HTR-8/SVneo (cell line): ENCODE results near the gene SLC25A52.
A peak's percentile ranks its signal among the peaks of the same experiment; 100 is the strongest.
"Not testable (repeated sequence)": the region's sequence is repeated elsewhere in the genome, so short reads cannot be mapped to it uniquely, and the experiment has no call there.

Source experiments
- DNase-seq: peaks from one replicate; pipeline ENCODE4 v3.0.0; 2011; ENCODE audit warnings: low spot score, mixed read lengths; ENCODE audit not compliant: insufficient read length
- FAIRE-seq: peaks from 2 replicates; lab custom pipeline; 2011; peaks lifted over from hg19 to GRCh38; lab: Jason Lieb, UNC

The SLC25A52 gene, protein sequence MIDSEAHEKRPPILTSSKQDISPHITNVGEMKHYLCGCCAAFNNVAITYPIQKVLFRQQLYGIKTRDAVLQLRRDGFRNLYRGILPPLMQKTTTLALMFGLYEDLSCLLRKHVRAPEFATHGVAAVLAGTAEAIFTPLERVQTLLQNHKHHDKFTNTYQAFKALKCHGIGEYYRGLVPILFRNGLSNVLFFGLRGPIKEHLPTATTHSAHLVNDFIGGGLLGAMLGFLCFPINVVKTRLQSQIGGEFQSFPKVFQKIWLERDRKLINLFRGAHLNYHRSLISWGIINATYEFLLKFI

DNA sequence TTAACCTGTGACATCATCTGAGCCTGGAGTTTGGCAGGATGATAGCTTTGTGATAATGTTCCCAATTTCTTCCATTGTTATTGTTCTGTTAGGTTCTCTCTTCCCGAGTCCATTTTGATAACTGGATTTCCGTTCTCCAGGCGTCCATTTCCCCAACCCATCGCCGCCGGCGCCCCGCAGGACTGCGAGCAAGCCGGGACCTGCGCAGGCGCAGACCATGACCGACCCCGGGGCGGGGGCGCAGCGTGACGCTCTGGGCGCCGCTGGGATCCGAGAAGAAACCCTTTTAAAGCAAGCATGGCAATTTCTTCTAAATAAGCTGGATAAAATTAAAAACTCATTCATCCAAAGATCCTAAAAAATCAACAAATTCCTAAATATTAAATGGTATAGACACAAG, at the start of gene SLC25A52:
Gene SLC25A52, minus strand, starts transcription at position 186 of the 400 bp plus-strand sequence. CDS start 219 bp downstream, outside the sequence.
- peak; percentile 3 for DNase-seq
- no peak for FAIRE-seq

DNA sequence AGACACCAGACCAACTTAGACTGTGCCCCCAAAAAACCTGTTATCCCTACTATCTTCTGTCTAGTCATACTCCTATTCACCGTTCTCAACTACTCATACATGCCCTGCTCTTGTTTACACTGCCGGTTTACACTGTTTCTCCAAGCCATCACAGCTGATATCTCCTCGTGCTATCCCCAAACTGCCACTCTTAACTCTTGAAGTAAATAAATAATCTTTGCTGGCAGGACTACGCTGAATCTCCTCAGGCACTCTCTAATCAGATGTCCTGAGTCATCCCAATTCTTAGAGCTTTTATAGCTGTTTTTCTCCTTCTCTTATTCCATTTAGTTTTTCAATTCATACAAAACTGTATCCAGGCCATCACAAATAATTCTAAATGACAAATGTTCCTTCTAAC, 48.4 kb upstream of the SLC25A52 start:
- FAIRE-seq, DNase-seq: not testable (repeated sequence)

DNA sequence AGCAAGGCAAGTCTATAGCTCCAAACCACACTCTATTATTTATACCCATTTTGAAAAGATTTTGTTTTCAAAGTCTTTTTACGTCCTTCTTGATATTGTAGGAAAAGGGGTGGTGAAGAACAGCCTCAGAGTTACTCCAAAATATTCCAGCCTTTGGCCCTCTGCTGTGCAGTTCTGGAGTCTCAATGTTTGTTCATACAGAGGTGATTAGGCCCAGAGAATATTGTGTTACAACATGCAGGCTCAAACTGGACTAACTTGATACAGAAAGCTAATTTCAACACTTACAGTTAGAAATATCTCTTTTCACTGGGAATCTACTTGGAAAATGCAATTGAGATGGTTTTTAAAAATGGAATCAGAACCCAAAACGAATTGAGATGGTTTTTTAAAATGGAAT, 40.4 kb upstream of the SLC25A52 start:
- FAIRE-seq (no peak), DNase-seq (no peak)

DNA sequence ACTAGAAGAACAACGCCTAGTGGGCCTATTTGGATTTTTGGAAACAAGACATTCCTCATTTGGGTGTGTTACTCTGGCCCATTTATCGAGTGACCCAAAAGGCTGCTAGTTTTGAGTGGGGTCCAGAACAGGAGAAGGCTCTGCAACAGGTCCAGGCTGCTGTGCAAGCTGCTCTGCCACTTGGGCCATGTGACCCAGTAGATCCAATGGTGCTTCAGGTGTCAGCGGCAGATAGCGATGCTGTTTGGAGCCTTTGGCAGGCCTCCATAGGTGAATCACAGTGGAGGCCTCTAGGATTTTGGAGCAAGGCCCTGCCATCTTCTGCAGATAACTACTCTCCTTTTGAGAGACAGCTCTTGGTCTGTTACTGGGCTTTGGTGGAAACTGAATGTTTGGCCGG, 38.6 kb upstream of the SLC25A52 start:
- not testable (repeated sequence) for FAIRE-seq, DNase-seq

DNA sequence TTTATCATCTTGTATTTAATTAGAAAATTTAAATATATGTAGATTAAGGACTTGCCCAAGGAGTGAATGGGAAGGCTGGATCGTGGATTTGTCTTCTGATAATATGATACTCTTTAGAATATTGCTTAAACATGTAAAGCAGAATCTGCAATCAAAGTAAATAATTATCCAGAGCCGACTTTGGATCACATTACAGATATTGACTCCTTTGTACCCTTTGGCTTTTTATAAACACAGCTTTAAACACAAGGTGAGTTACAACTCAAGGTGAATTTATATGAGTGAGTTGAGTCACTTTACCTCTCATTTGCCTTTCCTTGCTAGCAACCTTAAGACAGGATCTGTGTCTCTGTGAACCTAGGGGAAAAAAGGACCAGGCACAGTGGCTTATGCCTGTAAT, 37.7 kb upstream of the SLC25A52 start:
- DNase-seq: no peak
- FAIRE-seq: no peak

DNA sequence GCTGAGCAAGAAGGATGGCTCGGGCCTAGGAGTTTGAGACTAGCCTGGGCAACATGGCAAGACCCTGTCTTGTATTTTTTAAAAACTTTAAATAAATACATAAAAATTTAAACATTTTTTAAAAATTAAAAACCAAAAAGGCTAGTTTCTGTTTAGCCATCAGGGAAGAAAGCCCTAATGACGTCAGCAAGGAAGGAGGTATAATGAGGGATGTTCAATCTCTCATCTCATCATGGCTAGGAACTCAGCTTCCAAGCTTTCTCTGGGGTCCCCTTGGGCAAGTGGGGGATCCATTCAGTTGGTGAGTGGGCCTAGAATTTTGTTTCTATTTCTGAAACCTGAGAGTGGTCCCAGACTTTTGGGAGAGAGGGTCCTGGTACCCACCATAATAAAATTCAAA, 35.1 kb upstream of the SLC25A52 start:
- DNase-seq: no peak
- no peak for FAIRE-seq

DNA sequence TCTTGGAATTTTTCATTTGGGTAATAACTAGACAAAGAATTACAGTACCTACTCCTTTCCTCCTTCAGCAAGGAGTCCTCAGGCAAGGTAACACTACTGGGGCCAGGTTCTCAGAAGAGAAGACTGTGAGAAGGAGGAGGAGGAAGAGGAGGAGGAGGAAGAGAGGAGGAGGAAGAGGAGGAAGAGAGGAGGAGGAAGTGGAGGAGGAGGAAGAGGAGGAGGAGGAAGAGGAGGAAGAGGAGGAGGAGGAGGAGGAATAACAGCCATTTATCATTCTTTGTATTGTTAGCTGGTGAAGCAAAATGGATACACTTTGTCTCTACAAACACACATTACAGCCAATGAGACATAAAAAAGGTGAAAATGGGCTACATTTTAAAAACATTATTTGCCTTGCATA, 32.9 kb upstream of the SLC25A52 start:
- no peak for DNase-seq
- no peak for FAIRE-seq

DNA sequence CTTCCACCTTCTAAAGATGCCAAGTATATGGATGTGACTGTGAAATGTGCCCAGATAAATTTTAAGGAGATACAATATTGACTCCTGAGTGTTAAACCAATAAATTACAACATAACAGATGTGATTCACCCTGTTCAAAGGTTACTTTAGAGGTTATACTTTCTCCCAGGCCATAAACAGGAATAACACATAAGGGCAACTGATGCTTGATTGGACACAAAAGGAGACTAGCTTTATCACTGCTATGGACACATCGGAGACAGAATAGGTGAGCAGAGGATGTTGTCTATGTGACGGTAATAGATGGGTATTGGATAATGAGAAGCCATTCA, 31.9 kb upstream of the SLC25A52 start:
- no peak for DNase-seq
- FAIRE-seq: no peak

DNA sequence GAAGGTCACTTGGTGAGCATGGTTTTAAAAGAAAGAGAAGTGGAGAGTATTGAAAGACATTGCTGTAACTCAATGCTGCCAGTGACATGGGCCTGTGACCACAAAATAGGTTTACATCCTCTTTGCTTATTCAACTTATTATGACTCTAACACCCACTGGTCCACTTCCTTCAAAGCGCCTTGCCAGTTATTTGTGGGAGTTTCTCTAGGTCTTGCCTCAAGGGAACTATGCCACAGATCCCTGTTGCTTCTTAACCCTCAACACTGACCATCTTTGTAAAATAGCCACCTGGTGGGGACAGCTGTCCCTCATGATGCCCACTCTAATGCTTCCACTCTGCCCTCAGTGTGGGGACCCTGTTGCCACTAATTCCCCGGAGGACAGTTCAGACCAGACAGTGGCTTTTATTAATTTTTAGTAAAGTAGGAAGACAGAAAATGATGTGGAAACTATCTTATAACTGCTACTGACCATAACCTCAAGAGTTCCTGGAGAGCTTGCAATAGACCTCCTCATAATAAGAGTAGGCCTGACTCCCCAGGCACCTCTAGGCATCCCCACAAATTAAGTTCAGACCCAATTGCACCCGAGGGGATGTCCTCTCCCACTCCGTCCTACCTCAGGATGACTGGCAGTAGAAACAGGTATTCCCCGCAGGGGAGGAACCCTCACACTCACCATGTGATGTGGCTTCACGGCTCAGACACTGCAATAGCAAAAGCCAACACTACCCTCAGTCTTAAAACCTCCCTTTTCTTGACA, 31.3 kb upstream of the SLC25A52 start:
- DNase-seq (no peak), FAIRE-seq (no peak)

DNA sequence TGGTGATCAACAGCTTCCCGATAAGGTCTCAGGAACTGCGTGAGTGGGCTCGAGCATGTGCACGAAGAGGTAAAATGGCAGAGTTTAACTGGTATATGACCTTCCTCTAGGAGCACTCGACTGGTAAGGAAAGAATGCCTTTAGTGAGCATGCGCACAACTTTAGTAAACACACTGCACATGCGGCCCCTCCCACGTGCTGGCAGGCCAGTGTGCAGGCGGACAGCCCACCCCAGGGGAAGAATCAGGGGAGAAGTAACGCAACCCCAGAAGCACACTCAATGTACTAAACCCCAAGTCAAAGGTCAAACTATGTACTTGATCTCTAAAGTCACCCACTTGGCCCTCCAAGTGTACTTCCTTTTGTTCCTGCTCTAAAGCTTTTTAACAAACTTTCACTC, 28.7 kb upstream of the SLC25A52 start:
- no peak for FAIRE-seq
- no peak for DNase-seq

DNA sequence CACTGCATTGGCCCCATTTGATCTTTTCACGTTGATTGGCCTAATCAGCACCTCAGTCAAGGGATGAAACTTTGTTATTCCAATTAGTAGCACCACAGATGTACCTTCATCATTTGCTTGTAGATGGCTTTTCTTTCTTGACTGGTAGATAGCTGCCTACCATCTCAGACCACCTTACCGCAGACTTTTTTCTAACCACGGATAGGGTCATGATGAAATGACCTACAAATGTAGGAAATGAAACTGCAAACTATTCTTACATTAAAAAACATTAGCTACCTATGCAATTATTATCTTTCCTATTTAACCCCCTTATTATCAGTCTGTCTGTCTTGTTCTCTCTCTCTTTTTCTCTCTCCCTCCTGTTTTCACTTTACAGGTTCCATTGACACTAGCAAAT, 22.4 kb upstream of the SLC25A52 start:
- FAIRE-seq (no peak), DNase-seq (no peak)

DNA sequence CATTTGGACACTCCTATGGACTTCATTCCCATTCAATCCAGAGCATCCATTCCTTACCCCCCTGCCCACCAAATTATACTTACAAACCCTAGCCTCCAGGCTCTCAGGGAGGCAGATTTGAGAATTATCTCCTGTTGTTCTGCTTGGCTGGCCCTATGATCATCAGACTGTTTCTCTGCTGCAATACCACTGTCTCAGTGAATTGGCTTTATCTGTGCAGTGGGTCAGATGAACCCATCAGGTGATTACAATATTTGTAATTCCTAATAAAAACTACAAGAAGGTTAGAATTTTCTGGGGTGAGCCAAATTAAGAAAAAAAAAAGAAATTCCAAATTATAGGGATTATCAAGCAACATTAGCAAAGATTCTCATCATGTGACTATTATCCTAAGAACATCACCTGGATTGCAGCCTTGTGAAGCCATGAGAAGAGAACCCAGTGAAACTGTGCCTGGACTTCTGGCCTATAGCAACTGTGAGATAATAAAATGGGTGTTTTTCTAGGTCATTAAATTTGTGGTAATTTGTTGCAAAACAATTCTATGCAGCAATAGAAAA, 17.8 kb upstream of the SLC25A52 start:
- DNase-seq (no peak), FAIRE-seq (no peak)

DNA sequence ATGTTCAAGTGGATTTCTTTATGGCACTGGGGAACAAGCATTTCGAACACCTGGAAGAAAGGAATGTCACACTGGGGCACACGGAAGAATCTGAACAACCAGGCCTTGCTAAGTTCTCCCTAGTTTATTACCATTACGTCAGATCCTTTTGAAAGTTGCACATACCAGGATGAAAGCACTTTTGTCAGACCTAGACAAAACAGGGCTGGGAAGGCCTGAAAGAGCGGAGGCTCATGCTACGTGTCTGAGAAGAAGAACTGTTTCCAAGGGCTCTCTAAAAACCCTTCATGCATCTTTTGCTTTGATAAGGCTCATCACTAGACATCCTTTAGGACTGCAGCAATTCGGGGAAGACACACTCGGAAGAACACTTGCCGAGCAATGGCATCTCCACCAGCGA, 15.4 kb upstream of the SLC25A52 start:
- no peak for DNase-seq
- FAIRE-seq: no peak

DNA sequence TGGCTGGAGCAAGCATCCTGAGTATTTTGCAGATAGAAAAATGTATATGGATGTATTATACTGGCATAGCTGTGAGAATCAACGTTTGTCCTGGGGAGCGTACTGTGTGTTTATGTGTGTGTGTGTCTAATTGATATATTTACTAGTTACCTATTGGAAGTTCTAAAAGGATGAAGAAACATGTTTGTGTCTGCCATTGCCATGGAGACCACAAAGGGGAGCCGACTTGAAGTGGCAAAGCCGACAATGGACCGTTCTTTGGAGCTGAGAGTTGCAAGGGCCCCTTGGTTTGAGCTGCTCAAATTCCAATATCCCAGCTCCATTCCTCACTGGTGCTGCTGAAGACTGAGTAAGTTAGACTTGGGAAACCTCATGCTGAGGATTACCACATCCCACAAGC, 14.3 kb upstream of the SLC25A52 start:
- DNase-seq (no peak), FAIRE-seq (no peak)

DNA sequence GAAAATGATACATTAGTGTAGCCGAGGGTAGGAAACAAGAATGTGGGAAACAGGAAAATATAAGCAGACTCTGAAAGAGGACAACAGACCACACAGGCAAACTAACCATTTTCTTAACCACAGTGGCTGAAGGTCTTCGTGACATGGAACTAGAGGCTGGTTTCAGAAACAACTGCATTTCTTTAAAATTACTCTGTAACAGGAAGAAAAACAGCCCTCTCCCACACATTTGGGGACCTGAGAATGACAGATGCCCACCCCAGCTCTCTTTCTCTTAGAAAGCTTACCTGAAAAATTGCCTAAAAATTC, 13.8 kb upstream of the SLC25A52 start:
- FAIRE-seq (no peak), DNase-seq (no peak)

DNA sequence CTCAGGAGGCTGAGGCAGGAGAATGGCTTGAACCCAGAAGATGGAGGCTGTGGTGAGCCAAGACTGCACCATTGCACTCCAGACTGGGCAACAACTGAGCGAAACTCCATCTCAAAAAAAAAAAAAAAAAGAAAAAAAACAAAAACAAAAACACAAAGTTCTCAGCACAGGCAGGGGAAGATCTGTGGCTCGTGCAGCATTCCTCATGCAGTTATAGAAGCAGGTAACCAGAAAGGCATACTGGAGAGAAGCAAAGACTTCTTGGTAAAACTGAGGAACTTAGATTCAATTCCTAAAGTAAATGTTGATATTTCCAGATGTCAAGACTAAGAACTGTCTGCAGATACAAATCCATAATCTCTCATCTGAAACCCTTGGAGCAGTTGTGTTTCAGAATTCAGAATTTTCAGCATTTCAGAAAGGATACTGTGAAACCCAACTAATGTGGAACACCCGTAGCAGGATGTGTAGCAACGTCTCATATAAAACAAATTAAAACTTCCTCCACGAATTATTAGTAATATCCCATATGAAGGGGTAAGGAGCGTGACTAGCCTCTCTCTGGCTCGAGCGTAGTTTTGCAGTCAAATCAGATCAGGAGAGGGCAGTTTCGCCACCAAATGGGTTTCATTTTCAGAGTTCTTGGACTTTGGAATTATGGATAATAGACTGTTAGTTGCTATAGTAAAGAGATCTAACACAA, 13.2 kb upstream of the SLC25A52 start:
- DNase-seq (no peak), FAIRE-seq (no peak)

DNA sequence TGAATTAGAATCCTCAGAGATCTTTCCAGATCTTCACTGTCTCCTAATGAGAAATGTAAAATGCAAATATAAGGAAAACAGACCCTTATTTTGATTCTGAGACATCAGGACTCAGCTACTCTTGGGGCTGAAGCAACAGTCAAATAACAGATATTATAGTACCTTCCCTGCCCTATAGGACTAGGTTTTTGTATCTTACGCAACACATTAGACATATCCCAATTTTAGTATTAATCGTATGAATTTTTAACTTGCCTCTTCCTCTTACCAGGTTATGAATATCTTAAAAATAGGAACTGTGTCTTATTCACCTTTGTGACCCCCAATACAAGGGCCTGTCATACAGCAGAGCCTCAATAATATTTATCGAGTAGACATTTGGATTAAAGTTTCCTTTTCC, 12.0 kb upstream of the SLC25A52 start:
- DNase-seq: no peak
- FAIRE-seq: no peak

DNA sequence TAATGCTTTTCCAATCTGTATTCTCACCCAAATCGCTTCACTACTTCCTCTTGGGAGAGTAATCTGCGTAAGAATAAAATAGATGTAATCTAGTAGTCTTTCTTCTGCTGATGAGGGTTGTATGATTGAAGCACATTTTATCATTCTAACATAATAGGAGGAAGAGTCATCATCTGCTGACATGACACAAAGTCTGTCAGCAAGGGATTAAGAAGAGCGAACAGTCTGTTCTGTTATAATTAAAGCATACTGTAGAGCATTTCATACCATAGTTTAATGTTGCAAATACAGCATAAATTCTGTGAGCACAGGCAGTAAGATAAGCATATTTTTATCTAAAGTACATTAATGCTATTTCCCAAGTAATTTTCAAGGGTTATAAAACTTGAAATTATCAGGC, 10.4 kb downstream of the SLC25A52 start:
- DNase-seq: no peak
- no peak for FAIRE-seq

DNA sequence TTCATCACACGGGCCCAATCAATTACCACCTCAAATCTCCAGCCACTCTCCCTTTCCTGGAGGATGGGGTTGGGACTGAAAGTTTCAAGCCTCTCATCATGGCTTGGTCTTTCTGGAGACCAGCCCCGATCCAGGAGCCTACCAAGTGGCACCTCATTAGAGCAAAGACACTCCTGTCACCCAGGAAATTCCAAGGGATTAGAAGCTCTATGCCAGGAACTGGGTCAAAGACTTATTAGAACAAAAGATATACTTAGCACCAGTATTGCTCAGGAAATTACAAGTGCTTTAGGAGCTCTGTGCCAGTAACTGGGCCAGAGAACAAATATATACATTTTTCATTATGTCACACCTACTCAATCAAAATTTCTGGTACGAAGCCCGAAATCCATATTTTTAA, 14.3 kb downstream of the SLC25A52 start:
- FAIRE-seq: no peak
- no peak for DNase-seq

DNA sequence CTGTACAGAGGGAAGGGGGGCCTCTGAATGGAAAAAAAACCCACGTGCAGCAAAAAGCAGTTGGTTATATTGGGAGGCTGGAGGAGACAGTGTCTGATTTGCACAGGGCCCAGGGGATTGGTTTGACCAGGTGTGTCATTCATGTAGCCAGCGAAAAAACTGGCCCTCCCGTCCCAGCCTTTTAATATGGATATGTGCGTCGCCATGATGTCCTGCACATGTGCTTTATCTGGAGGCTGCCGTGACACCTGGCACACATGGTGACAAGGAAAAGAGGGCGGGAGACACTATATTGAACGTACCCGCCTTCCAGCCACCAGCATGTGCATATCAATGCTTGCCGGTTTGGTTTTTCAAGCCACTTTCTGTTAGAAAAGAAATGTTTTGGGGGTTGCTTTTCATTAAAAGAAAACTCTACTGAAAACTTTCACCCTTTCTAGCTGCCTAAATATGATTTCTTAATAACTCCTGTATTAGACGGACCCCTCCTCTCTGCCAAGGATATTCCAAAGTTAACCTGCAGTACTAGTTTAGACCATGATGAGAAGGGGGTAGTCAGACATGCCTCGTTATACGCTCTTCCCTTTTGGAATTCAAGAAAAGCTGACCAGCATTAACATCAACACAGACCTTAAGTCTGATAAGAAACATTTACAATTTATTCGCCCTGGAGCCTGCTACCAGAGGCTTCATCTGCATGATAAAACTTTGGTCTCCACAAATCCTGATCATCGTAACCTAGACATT, 16.2 kb downstream of the SLC25A52 start:
- FAIRE-seq (no peak), DNase-seq (no peak)
